Fibroblast of skin of abdomen (primary cell): Measurements from ENCODE around the gene LTO1.

ENCODE experiments used
- DNase-seq: peaks from one replicate; pipeline ENCODE4 v3.0.0-alpha.2; 2013

Gene LTO1

GRCh38 chr11:69656536-69657455, 18.4 kb downstream of the LTO1 start:
- DNase-seq = no peak

- no peak for DNase-seq
Measured at GRCh38 chr11:69655479-69656428, 19.4 kb downstream of the LTO1 start.

GRCh38 chr11:69654660-69655478, 20.3 kb downstream of the LTO1 start:
- no peak for DNase-seq

GRCh38 chr11:69654001-69654659, 21.0 kb downstream of the LTO1 start:
- DNase-seq = no peak

- DNase-seq = no peak
Measured at GRCh38 chr11:69653406-69653960, 21.7 kb downstream of the LTO1 start.

GRCh38 chr11:69652999-69653398, 22.2 kb downstream of the LTO1 start:
- no peak for DNase-seq

- DNase-seq = no peak
Measured at GRCh38 chr11:69651834-69652620, 23.1 kb downstream of the LTO1 start.

GRCh38 chr11:69650832-69651344, 24.3 kb downstream of the LTO1 start:
- no peak for DNase-seq

- no peak for DNase-seq
Measured at GRCh38 chr11:69650081-69650831, 24.9 kb downstream of the LTO1 start.

GRCh38 chr11:69649576-69649900, 25.6 kb downstream of the LTO1 start:
- no peak for DNase-seq

GRCh38 chr11:69648679-69649575, 26.2 kb downstream of the LTO1 start:
- no peak for DNase-seq

- DNase-seq = no peak
Measured at GRCh38 chr11:69647761-69648497, 27.2 kb downstream of the LTO1 start.

GRCh38 chr11:69647390-69647748, 27.8 kb downstream of the LTO1 start:
- DNase-seq = no peak

GRCh38 chr11:69646493-69647389, 28.4 kb downstream of the LTO1 start:
- DNase-seq = no peak

GRCh38 chr11:69645801-69646492, 29.2 kb downstream of the LTO1 start:
- no peak for DNase-seq

- DNase-seq = no peak
Measured at GRCh38 chr11:69644962-69645675, 30.0 kb downstream of the LTO1 start.
